ENCODE data around the gene STRBP.

Gene STRBP

DNA sequence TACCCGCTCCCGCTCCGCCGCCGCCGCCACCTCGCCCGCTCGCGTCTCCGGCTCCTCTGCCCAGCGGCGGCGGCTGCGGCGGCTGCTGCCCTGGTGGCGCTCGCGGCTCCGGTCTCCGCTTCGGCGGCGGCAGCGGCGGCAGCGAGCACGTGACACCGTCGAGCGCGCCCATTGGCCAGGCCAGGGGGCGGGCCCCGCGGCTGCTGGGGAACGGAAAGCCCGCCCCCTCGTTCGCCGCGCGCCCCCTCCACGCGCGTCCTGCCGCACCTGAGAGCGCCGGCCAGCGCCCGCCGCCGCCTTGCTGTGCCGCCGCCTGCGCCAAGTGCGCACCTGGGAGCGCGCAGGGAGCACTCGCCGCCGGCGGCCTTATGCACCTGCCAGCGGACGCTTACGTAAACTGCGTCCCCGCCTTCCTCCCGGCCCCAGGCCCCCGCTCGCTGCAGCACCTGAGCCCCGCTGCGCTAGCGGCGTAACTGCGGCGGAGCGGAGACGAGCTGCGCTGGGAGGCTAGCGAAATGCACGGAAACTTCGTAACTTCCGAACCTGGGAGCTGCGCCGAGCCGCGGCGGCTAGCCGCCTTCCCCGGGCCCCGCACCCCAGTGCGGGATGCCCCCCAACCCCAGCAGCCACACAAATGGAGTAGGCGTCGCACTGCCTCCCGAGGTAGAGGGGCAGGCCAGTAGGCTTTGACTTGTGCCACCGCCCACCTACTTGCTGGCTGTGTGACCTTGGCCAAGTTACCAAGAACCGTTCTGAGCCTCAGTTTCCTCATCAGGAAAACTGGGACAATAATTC lies at the start of gene STRBP:
Gene STRBP (minus strand): TSS at position 122 of the 795 bp plus-strand sequence. CDS start 84,452 bp downstream, outside the sequence.
- no peak for TF ChIP-seq CTCF (IDR thresholded peaks at IDR 0.05; ENCODE audit: low read depth, low read length, poor library complexity, severe bottlenecking)
- no peak for TF ChIP-seq EZH2phosphoT487 (IDR thresholded peaks at IDR 0.05; ENCODE audit: borderline replicate concordance, low read length)
- Histone ChIP-seq H3K27ac (ENCODE audit: low read depth, low read length) (peak within 1 kb of the TSS; percentile 66), H3K9me2 (replicated peaks; ENCODE audit: control insufficient read depth, low read length) (no peaks in the 10 kb centered on the region), H3K36me3 (ENCODE audit: control insufficient read depth, low read length) (peaks cover 29% of the 10 kb centered on the region), H4K20me1 (ENCODE audit: control insufficient read depth, insufficient read depth, low read depth, low read length) (peaks cover 27% of the 10 kb centered on the region), H3F3A (ENCODE audit: control insufficient read depth, insufficient read depth) (no peaks in the 10 kb centered on the region), H3K79me2 (ENCODE audit: control insufficient read depth, low read length) (peaks cover 52% of the 10 kb centered on the region), H3K27me3 (ENCODE audit: control insufficient read depth, low read length) (no peaks in the 10 kb centered on the region), H3K4me2 (ENCODE audit: low read length) (peak within 1 kb of the TSS; percentile 84), H3K4me1 (ENCODE audit: control insufficient read depth, low read length) (peaks cover 51% of the 10 kb centered on the region), H3K4me3 (ENCODE audit: low read length) (peak within 1 kb of the TSS; percentile 88), H3K9me3 (ENCODE audit: control insufficient read depth, insufficient read depth, low read length) (no peaks in the 10 kb centered on the region)

DNA sequence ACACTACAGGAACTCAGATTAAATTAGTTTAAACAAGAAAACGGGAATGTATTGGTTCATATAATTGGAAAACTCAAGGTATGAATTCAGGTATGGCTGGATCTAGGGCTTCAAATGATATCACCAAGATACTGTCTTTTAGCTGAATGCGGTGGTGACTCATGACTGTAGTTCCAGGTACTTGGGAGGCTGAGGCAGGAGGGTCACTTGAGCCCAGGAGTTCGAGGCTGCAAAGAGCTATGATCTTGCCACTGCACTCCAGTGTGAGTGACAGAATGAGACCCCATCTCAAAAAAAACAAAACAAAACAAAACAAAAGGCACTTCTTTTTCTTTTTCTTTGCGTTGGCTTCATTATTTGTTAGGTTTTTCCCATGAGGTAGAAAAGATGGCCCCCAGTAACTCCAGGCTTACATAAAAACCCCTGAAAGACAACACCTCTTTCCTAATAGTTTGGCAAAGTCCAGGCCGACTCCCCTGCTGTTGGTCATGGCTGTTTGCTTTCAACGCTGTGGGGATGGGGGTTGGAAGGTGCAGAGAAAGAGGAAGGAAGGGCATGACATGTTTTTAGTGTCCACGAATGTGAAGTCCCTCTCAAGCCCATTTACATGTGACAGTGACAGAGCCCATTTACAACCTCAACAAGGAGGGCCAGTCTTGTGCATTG lies 47.8 kb upstream of the STRBP start:
- Histone ChIP-seq H3K27ac (ENCODE audit: low read depth, low read length) (0 out of 2 replicates have a peak overlapping the region, but pooled peaks have one; percentile 15), H3K4me2 (ENCODE audit: low read length) (peak overlapping the region; percentile 55), H4K20me1 (ENCODE audit: control insufficient read depth, insufficient read depth, low read depth, low read length) (no peaks in the 10 kb centered on the region)

GRCh38 chr9:123315635-123316034 lies 47.2 kb upstream of the STRBP start:
- TF ChIP-seq EZH2phosphoT487 (IDR thresholded peaks at IDR 0.05; ENCODE audit: borderline replicate concordance, low read length) = no peak
- TF ChIP-seq CTCF (IDR thresholded peaks at IDR 0.05; ENCODE audit: low read depth, low read length, poor library complexity, severe bottlenecking) = no peak
- H3K27ac ChIP-seq (ENCODE audit: low read depth, low read length) = no peak overlapping the region
- H3K4me2 ChIP-seq (ENCODE audit: low read length) = peak overlapping the region; percentile 55; the same call in 1 of the 2 replicates
- H4K20me1 ChIP-seq (ENCODE audit: control insufficient read depth, insufficient read depth, low read depth, low read length) = no peaks in the 10 kb centered on the region
- H3F3A ChIP-seq (ENCODE audit: control insufficient read depth, insufficient read depth) = 0 out of 2 replicates have a peak, but pooled peaks cover 5% of the 10 kb centered on the region
- no peak overlapping the region for H3K4me3 ChIP-seq (ENCODE audit: low read length)
- no peaks in the 10 kb centered on the region for H3K9me3 ChIP-seq (ENCODE audit: control insufficient read depth, insufficient read depth, low read length)
- no peaks in the 10 kb centered on the region for H3K27me3 ChIP-seq (ENCODE audit: control insufficient read depth, low read length)
- H3K79me2 ChIP-seq (ENCODE audit: control insufficient read depth, low read length) = no peaks in the 10 kb centered on the region
- H3K4me1 ChIP-seq (ENCODE audit: control insufficient read depth, low read length) = peaks cover 55% of the 10 kb centered on the region
- H3K36me3 ChIP-seq (ENCODE audit: control insufficient read depth, low read length) = no peaks in the 10 kb centered on the region
- H3K9me2 ChIP-seq (replicated peaks; ENCODE audit: control insufficient read depth, low read length) = no peaks in the 10 kb centered on the region

More for the DNA sequence above, 47.8 kb upstream of the STRBP start:
- Histone ChIP-seq H3K4me3 (ENCODE audit: low read length) (peak overlapping the region; percentile 36), H3F3A (ENCODE audit: control insufficient read depth, insufficient read depth) (0 out of 2 replicates have a peak, but pooled peaks cover 5% of the 10 kb centered on the region), H3K9me3 (ENCODE audit: control insufficient read depth, insufficient read depth, low read length) (no peaks in the 10 kb centered on the region), H3K9me2 (replicated peaks; ENCODE audit: control insufficient read depth, low read length) (no peaks in the 10 kb centered on the region), H3K36me3 (ENCODE audit: control insufficient read depth, low read length) (no peaks in the 10 kb centered on the region), H3K4me1 (ENCODE audit: control insufficient read depth, low read length) (peaks cover 60% of the 10 kb centered on the region), H3K27me3 (ENCODE audit: control insufficient read depth, low read length) (no peaks in the 10 kb centered on the region), H3K79me2 (ENCODE audit: control insufficient read depth, low read length) (no peaks in the 10 kb centered on the region)
- TF ChIP-seq EZH2phosphoT487 (IDR thresholded peaks at IDR 0.05; ENCODE audit: borderline replicate concordance, low read length) (no peak), CTCF (IDR thresholded peaks at IDR 0.05; ENCODE audit: low read depth, low read length, poor library complexity, severe bottlenecking) (no peak)

Measured in DOHH2 (cell line).